ENCODE data around the gene NUDT5.

NUDT5 gene

GRCh38 chr10:12195281-12195602, 449 bp downstream of the NUDT5 start:
- ATAC-seq, result peak; percentile 36
- TF ChIP-seq TCF4 (CRISPR knock-in tag; IDR thresholded peaks at IDR 0.05; ENCODE audit: borderline replicate concordance) (no peak), ZFP30 (CRISPR knock-in tag; IDR thresholded peaks at IDR 0.05) (no peak), OSR1 (CRISPR knock-in tag; IDR thresholded peaks at IDR 0.05) (no peak), ZNF565 (CRISPR knock-in tag; conservative IDR thresholded peaks at IDR 0.05; ENCODE audit: low read depth) (no peak), GLIS3 (CRISPR knock-in tag; IDR thresholded peaks at IDR 0.05) (no peak)

GRCh38 chr10:12194752-12195271, 879 bp downstream of the NUDT5 start:
- TF ChIP-seq ZNF565 (CRISPR knock-in tag; conservative IDR thresholded peaks at IDR 0.05; ENCODE audit: low read depth), result no peak
- no peak for TF ChIP-seq RARB (CRISPR knock-in tag; IDR thresholded peaks at IDR 0.05)
- TF ChIP-seq ARNTL (CRISPR knock-in tag; IDR thresholded peaks at IDR 0.05; ENCODE audit: borderline replicate concordance, low read depth), result no peak
- TF ChIP-seq ESRRG (CRISPR knock-in tag; IDR thresholded peaks at IDR 0.05), result no peak
- TF ChIP-seq SNAI2 (CRISPR knock-in tag; IDR thresholded peaks at IDR 0.05), result no peak
- TF ChIP-seq ZFP30 (CRISPR knock-in tag; IDR thresholded peaks at IDR 0.05), result no peak
- no peak for TF ChIP-seq ZFP3 (CRISPR knock-in tag; IDR thresholded peaks at IDR 0.05)
- no peak for TF ChIP-seq OSR1 (CRISPR knock-in tag; IDR thresholded peaks at IDR 0.05)
- no peak for TF ChIP-seq ZC3H10 (CRISPR knock-in tag; IDR thresholded peaks at IDR 0.05)
- no peak for TF ChIP-seq ZNF70 (CRISPR knock-in tag; IDR thresholded peaks at IDR 0.05)
- no peak for TF ChIP-seq CSRNP3 (CRISPR knock-in tag; IDR thresholded peaks at IDR 0.05)
- no peak for TF ChIP-seq TOX (CRISPR knock-in tag; IDR thresholded peaks at IDR 0.05; ENCODE audit: borderline replicate concordance)
- peak; percentile 43 for ATAC-seq

- TF ChIP-seq ZNF565 (CRISPR knock-in tag; conservative IDR thresholded peaks at IDR 0.05; ENCODE audit: low read depth) (no peak), ISL1 (CRISPR knock-in tag; IDR thresholded peaks at IDR 0.05) (no peak), RARB (CRISPR knock-in tag; IDR thresholded peaks at IDR 0.05) (no peak), ZFP3 (CRISPR knock-in tag; IDR thresholded peaks at IDR 0.05) (no peak), ZFP30 (CRISPR knock-in tag; IDR thresholded peaks at IDR 0.05) (no peak), POU6F1 (CRISPR knock-in tag; IDR thresholded peaks at IDR 0.05; ENCODE audit: borderline replicate concordance, low read depth) (no peak), CSDC2 (CRISPR knock-in tag; IDR thresholded peaks at IDR 0.05) (no peak), ZC3H10 (CRISPR knock-in tag; IDR thresholded peaks at IDR 0.05) (no peak), CREB5 (CRISPR knock-in tag; IDR thresholded peaks at IDR 0.05; ENCODE audit: low read depth) (no peak), CSRNP3 (CRISPR knock-in tag; IDR thresholded peaks at IDR 0.05) (no peak), ESRRG (CRISPR knock-in tag; IDR thresholded peaks at IDR 0.05) (no peak), PPARA (CRISPR knock-in tag; IDR thresholded peaks at IDR 0.05; ENCODE audit: borderline replicate concordance) (no peak), TSHZ2 (CRISPR knock-in tag; IDR thresholded peaks at IDR 0.05) (no peak), BACH2 (CRISPR knock-in tag; IDR thresholded peaks at IDR 0.05; ENCODE audit: borderline replicate concordance) (no peak), PATZ1 (CRISPR knock-in tag; IDR thresholded peaks at IDR 0.05; ENCODE audit: borderline replicate concordance) (no peak), ARNTL (CRISPR knock-in tag; IDR thresholded peaks at IDR 0.05; ENCODE audit: borderline replicate concordance, low read depth) (no peak), ZNF70 (CRISPR knock-in tag; IDR thresholded peaks at IDR 0.05) (no peak), OSR1 (CRISPR knock-in tag; IDR thresholded peaks at IDR 0.05) (no peak), TCF4 (CRISPR knock-in tag; IDR thresholded peaks at IDR 0.05; ENCODE audit: borderline replicate concordance) (no peak), SNAI2 (CRISPR knock-in tag; IDR thresholded peaks at IDR 0.05) (no peak)
- ATAC-seq, result no peak
Measured at GRCh38 chr10:12193193-12193592, 2.5 kb downstream of the NUDT5 start.
